Transverse colon (tissue), 3 donors: ENCODE measurements around the gene RBM39.

Experiments used
- CTCF ChIP-seq, 5 experiments: fragments of 200-600 bp in 3 of 5; fragments of 450-650 bp in 2 of 5; sonication (generic) in 3 of 5; IDR thresholded peaks; 1 replicate in 2 of 5; 2 replicates in 3 of 5; pipeline ENCODE4 v1.5.1; 2016 to 2017; ENCODE audit warnings: antibody characterized with exemption in 5 of 5, inconsistent platforms in 3 of 5, mild to moderate bottlenecking in 2 of 5, moderate library complexity in 1 of 5
- POLR2A ChIP-seq: fragments of 450-650 bp; IDR thresholded peaks from one replicate; pipeline ENCODE4 v1.6.1; 2016; ENCODE audit warnings: antibody characterized with exemption, mild to moderate bottlenecking, moderate library complexity

GRCh38 chr20:35657271-35657670, 84.8 kb downstream of the RBM39 start:
- TF ChIP-seq POLR2A (no peak), CTCF (IDR thresholded peaks at IDR 0.05) (no peak)
